H1 (cell line): ENCODE measurements around the gene NSUN2.

Experiments used
- ASH2L ChIP-seq: fragments of 200-600, 300-600 bp; sonication (generic); IDR thresholded peaks from one replicate; pipeline ENCODE4 v1.7.1; 2017; ENCODE audit warnings: low read length
- CREB1 ChIP-seq: IDR thresholded peaks from 2 replicates; pipeline ENCODE4 v1.6.1; 2012; ENCODE audit warnings: inconsistent platforms
- EP300 ChIP-seq, 2 experiments: IDR thresholded peaks; 1 replicate in 1 of 2; 2 replicates in 1 of 2; pipeline ENCODE4 v1.6.1; 2011 to 2012; ENCODE audit warnings: low read depth in 2 of 2, low read length in 2 of 2, mild to moderate bottlenecking in 2 of 2, borderline replicate concordance in 1 of 2, inconsistent platforms in 1 of 2, moderate library complexity in 1 of 2
- HDAC6 ChIP-seq: IDR thresholded peaks from one replicate; pipeline ENCODE4 v1.7.1; 2012; ENCODE audit warnings: low read depth, mild to moderate bottlenecking, inconsistent platforms, low read length, moderate library complexity
- NRF1 ChIP-seq: IDR thresholded peaks from 2 replicates; pipeline ENCODE4 v1.6.1; 2011; ENCODE audit warnings: mild to moderate bottlenecking, low read depth, low read length, improper control_type of control experiment
- POLR2AphosphoS5 ChIP-seq: IDR thresholded peaks from 2 replicates; pipeline ENCODE4 v1.6.1; 2011; ENCODE audit warnings: low read depth, low read length
- RFX5 ChIP-seq: IDR thresholded peaks from 2 replicates; pipeline ENCODE4 v1.6.1; 2011; ENCODE audit warnings: low read depth, low read length, improper control_type of control experiment, borderline replicate concordance
- TAF1 ChIP-seq: IDR thresholded peaks from 2 replicates; pipeline ENCODE4 v1.6.1; 2011; ENCODE audit warnings: mild to moderate bottlenecking, low read depth, low read length
- TEAD4 ChIP-seq: IDR thresholded peaks from 2 replicates; pipeline ENCODE4 v1.6.1; 2012; ENCODE audit warnings: low read depth, low read length, inconsistent platforms, mixed read lengths
- YY1 ChIP-seq: IDR thresholded peaks from 2 replicates; pipeline ENCODE4 v1.6.1; 2011; ENCODE audit warnings: low read depth, mild to moderate bottlenecking, low read length
- TF ChIP-seq, protein P1 (sequence below), 3 experiments: IDR thresholded peaks; 1 replicate in 2 of 3; 2 replicates in 1 of 3; pipeline versions ENCODE4 v1.5.1 to v1.6.1; 2011; ENCODE audit warnings: low read length in 3 of 3, mild to moderate bottlenecking in 3 of 3, inconsistent platforms in 2 of 3, low read depth in 1 of 3, moderate library complexity in 1 of 3; ENCODE audit not compliant: insufficient read depth in 1 of 3; ENCODE audit errors: control extremely low read depth in 1 of 3

DNA sequence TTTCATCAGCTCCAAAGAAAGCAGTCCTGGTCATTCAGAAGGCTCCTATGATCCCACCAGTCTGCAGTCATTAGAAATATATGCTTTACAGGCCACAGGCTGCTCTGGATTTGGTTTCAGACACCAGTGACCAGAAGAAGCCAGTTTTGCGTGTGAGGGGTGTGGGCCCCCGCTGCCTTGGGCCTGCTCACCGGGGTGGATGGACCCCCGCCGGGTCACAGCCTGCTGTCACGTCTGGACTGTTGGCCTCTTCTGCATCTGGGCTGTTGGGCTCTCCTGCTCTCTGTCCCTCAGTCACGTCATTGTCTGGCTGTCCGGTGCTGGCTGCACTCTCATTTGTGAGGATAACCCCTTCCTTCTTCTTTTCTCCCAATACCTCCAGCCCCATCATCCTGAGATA, 33.1 kb downstream of the NSUN2 start:
- no peak for TF ChIP-seq EP300 (IDR thresholded peaks at IDR 0.05; ENCODE audit: borderline replicate concordance in 1 of 2, low read depth in 2 of 2, low read length in 2 of 2)
- no peak for TF ChIP-seq RFX5
- no peak for TF ChIP-seq NRF1
- no peak for TF ChIP-seq CREB1
- TF ChIP-seq, protein P1, sequence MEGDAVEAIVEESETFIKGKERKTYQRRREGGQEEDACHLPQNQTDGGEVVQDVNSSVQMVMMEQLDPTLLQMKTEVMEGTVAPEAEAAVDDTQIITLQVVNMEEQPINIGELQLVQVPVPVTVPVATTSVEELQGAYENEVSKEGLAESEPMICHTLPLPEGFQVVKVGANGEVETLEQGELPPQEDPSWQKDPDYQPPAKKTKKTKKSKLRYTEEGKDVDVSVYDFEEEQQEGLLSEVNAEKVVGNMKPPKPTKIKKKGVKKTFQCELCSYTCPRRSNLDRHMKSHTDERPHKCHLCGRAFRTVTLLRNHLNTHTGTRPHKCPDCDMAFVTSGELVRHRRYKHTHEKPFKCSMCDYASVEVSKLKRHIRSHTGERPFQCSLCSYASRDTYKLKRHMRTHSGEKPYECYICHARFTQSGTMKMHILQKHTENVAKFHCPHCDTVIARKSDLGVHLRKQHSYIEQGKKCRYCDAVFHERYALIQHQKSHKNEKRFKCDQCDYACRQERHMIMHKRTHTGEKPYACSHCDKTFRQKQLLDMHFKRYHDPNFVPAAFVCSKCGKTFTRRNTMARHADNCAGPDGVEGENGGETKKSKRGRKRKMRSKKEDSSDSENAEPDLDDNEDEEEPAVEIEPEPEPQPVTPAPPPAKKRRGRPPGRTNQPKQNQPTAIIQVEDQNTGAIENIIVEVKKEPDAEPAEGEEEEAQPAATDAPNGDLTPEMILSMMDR (IDR thresholded peaks at IDR 0.05; ENCODE audit: control extremely low read depth in 1 of 3, insufficient read depth in 1 of 3, low read depth in 1 of 3, low read length in 3 of 3), result no peak
- no peak for TF ChIP-seq TEAD4
- no peak for TF ChIP-seq ASH2L
- TF ChIP-seq HDAC6, result no peak
- TF ChIP-seq POLR2AphosphoS5, result no peak
- TF ChIP-seq YY1, result no peak
- no peak for TF ChIP-seq TAF1
